NB4 (cell line): Measurements from ENCODE around the gene PGAP1.

ENCODE experiments used
- CTCF ChIP-seq: IDR thresholded peaks from one replicate; pipeline ENCODE4 v1.5.1; 2012; ENCODE audit warnings: low read depth, low read length
- MAX ChIP-seq: IDR thresholded peaks from 2 replicates; pipeline ENCODE4 v1.6.1; 2011; ENCODE audit warnings: low read depth, low read length
- MYC ChIP-seq: IDR thresholded peaks from 2 replicates; pipeline ENCODE4 v1.6.1; 2011; ENCODE audit warnings: low read depth, low read length
- POLR2A ChIP-seq: IDR thresholded peaks from 2 replicates; pipeline ENCODE4 v1.6.1; 2011; ENCODE audit warnings: mild to moderate bottlenecking; ENCODE audit not compliant: insufficient read length; ENCODE audit errors: extremely low read depth

- TF ChIP-seq CTCF: no peak
- no peak for TF ChIP-seq POLR2A
- TF ChIP-seq MAX: no peak
- no peak for TF ChIP-seq MYC
Observed at GRCh38 chr2:196939371-196939770, 12.9 kb upstream of the PGAP1 start.
